T-helper 9 cell (primary cell): ENCODE results near the gene PBRM1.

Experiments used
- DNase-seq: peaks from one replicate; pipeline ENCODE4 v3.0.0-alpha.2; 2020

Gene PBRM1

GRCh38 chr3:52522651-52523251 is 163.0 kb downstream of the PBRM1 start:
- DNase-seq = no peak

GRCh38 chr3:52521881-52522650 is 163.6 kb downstream of the PBRM1 start:
- no peak for DNase-seq

GRCh38 chr3:52521488-52521824 is 164.3 kb downstream of the PBRM1 start:
- no peak for DNase-seq

- DNase-seq = no peak
Observed at GRCh38 chr3:52520716-52521487, 164.8 kb downstream of the PBRM1 start.

GRCh38 chr3:52520141-52520667 is 165.5 kb downstream of the PBRM1 start:
- no peak for DNase-seq

- no peak for DNase-seq
Observed at GRCh38 chr3:52519445-52520140, 166.1 kb downstream of the PBRM1 start.

- DNase-seq = no peak
Observed at GRCh38 chr3:52518723-52519444, 166.8 kb downstream of the PBRM1 start.

- no peak for DNase-seq
Observed at GRCh38 chr3:52517796-52518722, 167.7 kb downstream of the PBRM1 start.

GRCh38 chr3:52516509-52517195 is 169.1 kb downstream of the PBRM1 start:
- no peak for DNase-seq

GRCh38 chr3:52515192-52515591 is 170.5 kb downstream of the PBRM1 start:
- DNase-seq = no peak

- DNase-seq = no peak
Observed at GRCh38 chr3:52514576-52514975, 171.1 kb downstream of the PBRM1 start.

GRCh38 chr3:52513281-52513680 is 172.4 kb downstream of the PBRM1 start:
- DNase-seq = no peak

GRCh38 chr3:52512727-52513126 is 173.0 kb downstream of the PBRM1 start:
- no peak for DNase-seq

GRCh38 chr3:52512105-52512504 is 173.6 kb downstream of the PBRM1 start:
- DNase-seq = no peak

- no peak for DNase-seq
Observed at GRCh38 chr3:52511509-52511908, 174.2 kb downstream of the PBRM1 start.

- no peak for DNase-seq
Observed at GRCh38 chr3:52509753-52510328, 175.9 kb downstream of the PBRM1 start.

- no peak for DNase-seq
Observed at GRCh38 chr3:52507359-52507758, 178.4 kb downstream of the PBRM1 start.

GRCh38 chr3:52506266-52506966 is 179.3 kb downstream of the PBRM1 start:
- DNase-seq = no peak

GRCh38 chr3:52504977-52505376 is 180.7 kb downstream of the PBRM1 start:
- DNase-seq = no peak
